G401 (cell line): ENCODE data around the gene DEFB114. TPM values are rescaled to one million over a fixed set of nuclear protein-coding genes. Genes with fewer than 3 reads are reported as not detected.
"Not testable (repeated sequence)": the region's sequence is repeated elsewhere in the genome, so short reads cannot be mapped to it uniquely, and the experiment has no call there.

ENCODE experiments used
- DNase-seq: peaks from one replicate; pipeline ENCODE4 v3.0.0-alpha.2; 2015; ENCODE audit warnings: low spot score
- in situ Hi-C: cut with HindIII; loops from 2 replicates; pipeline ENCODE4 v1.10.0; 2016; ENCODE audit warnings: low sequenced_read_pairs, mixed read lengths
- total RNA-seq: library from RNA; depleted of rRNA; stranded (reverse); fragments of >200 nt; shearing (Covaris generic); gene quantifications from 2 replicates; pipeline ENCODE4 v1.2.3, GENCODE V29; 2014; rRNA removed

DEFB114 gene
- not detected in 2 replicates for total RNA-seq

- no peak for DNase-seq
- in situ Hi-C loops: no loop called here
Observed at GRCh38 chr6:49964064-49964463, at the start of gene DEFB114. TSS of gene DEFB114 (minus strand) at chr6:49964164. CDS start at chr6:49964105, 59 bp downstream.

GRCh38 chr6:50007819-50008218 lies 43.9 kb upstream of the DEFB114 start:
- in situ Hi-C loops: no loop called here
- DNase-seq: no peak

GRCh38 chr6:50003139-50003538 lies 39.2 kb upstream of the DEFB114 start:
- DNase-seq: no peak
- in situ Hi-C loops: no loop called here

- no peak for DNase-seq
- in situ Hi-C loops: no loop called here
Observed at GRCh38 chr6:49995278-49995677, 31.3 kb upstream of the DEFB114 start.

GRCh38 chr6:49988900-49989299 lies 24.9 kb upstream of the DEFB114 start:
- no peak for DNase-seq
- in situ Hi-C loops: no loop called here

GRCh38 chr6:49987749-49988148 lies 23.8 kb upstream of the DEFB114 start:
- DNase-seq: no peak
- in situ Hi-C loops: no loop called here

- no peak for DNase-seq
- in situ Hi-C loops: no loop called here
Observed at GRCh38 chr6:49986551-49986950, 22.6 kb upstream of the DEFB114 start.

GRCh38 chr6:49982046-49982445 lies 18.1 kb upstream of the DEFB114 start:
- in situ Hi-C loops: no loop called here
- no peak for DNase-seq

GRCh38 chr6:49980898-49981297 lies 16.9 kb upstream of the DEFB114 start:
- no peak for DNase-seq
- in situ Hi-C loops: no loop called here

- DNase-seq: no peak
- in situ Hi-C loops: no loop called here
Observed at GRCh38 chr6:49979584-49979983, 15.6 kb upstream of the DEFB114 start.

GRCh38 chr6:49978332-49979226 lies 14.6 kb upstream of the DEFB114 start:
- in situ Hi-C loops: no loop called here
- DNase-seq: no peak

GRCh38 chr6:49969605-49970004 lies 5.6 kb upstream of the DEFB114 start, which contains the start of gene DEFB113:
TSS of gene DEFB113 (minus strand) at chr6:49969625. CDS start at chr6:49969625, 0 bp downstream.
- no peak for DNase-seq
- in situ Hi-C loops: no loop called here

- in situ Hi-C loops: no loop called here
- no peak for DNase-seq
Observed at GRCh38 chr6:49966823-49967222, 2.9 kb upstream of the DEFB114 start.

GRCh38 chr6:49966334-49966733 lies 2.4 kb upstream of the DEFB114 start:
- no peak for DNase-seq
- in situ Hi-C loops: no loop called here

- in situ Hi-C loops: no loop called here
- DNase-seq: no peak
Observed at GRCh38 chr6:49958180-49958579, 5.8 kb downstream of the DEFB114 start.

- DNase-seq: no peak
- in situ Hi-C loops: no loop called here
Observed at GRCh38 chr6:49955847-49956246, 8.1 kb downstream of the DEFB114 start.

GRCh38 chr6:49951926-49952325 lies 12.0 kb downstream of the DEFB114 start:
- DNase-seq: no peak
- in situ Hi-C loops: no loop called here

GRCh38 chr6:49950415-49950751 lies 13.6 kb downstream of the DEFB114 start:
- in situ Hi-C loops: no loop called here

GRCh38 chr6:49949062-49949461 lies 14.9 kb downstream of the DEFB114 start:
- in situ Hi-C loops: no loop called here

More at GRCh38 chr6:49950415-49950751, 13.6 kb downstream of the DEFB114 start:
- DNase-seq: no peak

GRCh38 chr6:49946835-49947234 lies 17.1 kb downstream of the DEFB114 start:
- in situ Hi-C loops: no loop called here
- DNase-seq: no peak

More at GRCh38 chr6:49949062-49949461, 14.9 kb downstream of the DEFB114 start:
- DNase-seq: no peak

GRCh38 chr6:49944068-49944467 lies 19.9 kb downstream of the DEFB114 start:
- DNase-seq, in situ Hi-C loops: not testable (repeated sequence)
